Stimulated activated CD4-positive, alpha-beta T cell treated with anti-CD3 and anti-CD28 coated beads, Interleukin-15, amount 100 ng/mL, for 1 hour (primary cell): ENCODE measurements around the gene ASPG.

Experiments used
- DNase-seq, 2 donors: peaks; one replicate each; pipeline ENCODE4 v3.0.0-alpha.2; 2020; ENCODE audit warnings: low read depth in 1 of 2, low spot score in 1 of 2

Gene ASPG

DNA sequence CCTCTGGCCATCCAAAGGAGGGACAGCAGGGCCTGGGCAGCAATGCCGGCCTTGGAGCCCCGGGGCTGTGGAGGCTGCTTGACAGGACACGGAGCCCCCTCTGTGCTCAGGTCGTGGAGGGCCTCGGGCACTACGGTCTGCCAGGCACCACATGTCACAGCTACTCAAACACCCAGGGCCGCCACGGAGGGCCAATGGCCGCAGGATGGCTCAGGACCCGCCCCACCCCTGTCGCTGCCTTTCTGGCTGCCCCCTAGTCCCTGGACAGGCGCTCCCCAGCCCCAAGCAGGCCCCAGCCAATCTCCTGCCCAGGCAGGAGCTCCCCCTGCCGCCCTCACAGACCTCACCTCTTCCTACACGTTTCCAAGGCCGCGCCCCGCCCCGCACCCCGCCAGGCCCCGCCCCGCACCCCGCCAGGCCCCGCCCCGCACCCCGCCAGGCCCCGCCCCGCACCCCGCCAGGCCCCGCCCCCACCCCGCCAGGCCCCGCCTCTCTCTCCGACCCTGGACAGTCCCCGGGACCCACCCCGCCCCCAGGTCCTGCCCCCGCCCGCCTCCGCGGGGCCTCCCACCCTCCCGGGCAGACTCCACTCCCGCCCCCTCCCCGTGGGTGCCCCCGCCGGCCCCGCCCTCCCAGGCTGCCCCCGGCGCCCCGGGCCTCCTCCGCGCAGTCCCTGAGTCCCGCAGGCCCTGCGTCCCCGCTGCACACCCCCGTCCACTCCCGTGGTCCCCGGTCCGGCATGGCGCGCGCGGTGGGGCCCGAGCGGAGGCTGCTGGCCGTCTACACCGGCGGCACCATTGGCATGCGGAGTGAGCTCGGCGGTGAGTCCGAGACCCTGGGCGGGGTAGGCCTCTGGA is at the start of gene ASPG:
ASPG (plus strand) TSS at position 669 of the 857 bp plus-strand sequence; CDS start at position 740, 71 bp downstream.
- no peak for DNase-seq

DNA sequence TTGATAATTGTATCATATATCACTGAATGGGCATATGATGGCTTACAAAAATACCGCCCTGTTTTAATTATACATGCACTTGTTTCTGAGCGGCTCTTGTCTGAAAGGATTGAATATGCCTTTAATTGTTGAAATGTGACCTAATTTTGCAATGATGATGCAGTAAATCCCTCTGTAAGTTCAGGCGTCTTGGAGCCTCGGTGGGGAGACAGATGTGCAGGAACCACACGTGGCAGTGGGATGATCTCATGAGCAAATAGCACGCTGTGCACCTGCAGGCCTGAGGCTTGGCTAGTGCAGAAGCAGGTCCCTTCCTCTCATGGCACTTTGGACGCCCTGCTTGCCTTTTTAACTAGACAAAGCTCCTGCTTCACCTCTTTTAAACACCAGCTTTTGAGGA is 49.3 kb upstream of the ASPG start:
- DNase-seq, result no peak

DNA sequence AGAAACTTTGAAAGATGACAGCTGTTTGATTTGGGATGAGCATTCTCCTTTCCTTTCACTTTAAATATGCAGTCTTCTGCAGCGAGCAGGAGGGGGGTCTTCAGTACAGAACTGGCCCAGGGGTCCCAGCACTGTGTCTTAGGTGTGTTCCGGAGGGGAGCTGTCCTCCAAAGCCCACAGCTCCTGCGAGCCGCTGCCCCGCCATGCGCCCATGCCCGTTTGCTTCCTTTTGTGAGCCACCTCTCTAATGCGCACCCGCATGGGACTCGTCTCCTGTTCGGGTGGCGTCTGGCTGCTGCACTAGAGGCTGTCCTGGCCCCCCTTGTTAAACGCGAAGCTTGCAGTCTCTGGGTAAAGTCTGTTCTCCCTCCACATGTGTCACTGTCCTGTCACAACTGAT is 48.4 kb upstream of the ASPG start:
- no peak for DNase-seq

- DNase-seq, result no peak
Observed at GRCh38 chr14:104037903-104038302, 47.6 kb upstream of the ASPG start.

- no peak for DNase-seq
Observed at GRCh38 chr14:104039214-104039613, 46.3 kb upstream of the ASPG start.

DNA sequence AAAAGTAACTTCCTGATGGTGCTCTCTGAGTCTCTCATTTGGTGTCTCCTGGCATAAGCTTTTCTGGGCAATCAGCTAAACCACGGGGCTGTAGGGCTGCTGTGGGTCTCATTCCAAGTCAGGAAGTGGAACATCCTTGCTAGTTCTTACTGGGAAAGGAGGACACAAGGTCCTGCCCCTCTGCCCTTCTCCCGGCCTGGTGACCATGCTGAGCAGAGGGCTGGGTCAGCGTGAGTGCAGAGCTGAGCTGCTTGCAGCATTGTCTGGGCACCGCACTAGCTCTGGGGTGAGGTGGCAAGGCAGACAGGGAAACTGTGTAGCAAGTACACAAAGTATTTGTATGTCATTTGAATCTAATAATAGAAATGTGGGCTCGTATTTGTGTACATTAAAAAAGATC is 45.0 kb upstream of the ASPG start:
- DNase-seq, result no peak

DNA sequence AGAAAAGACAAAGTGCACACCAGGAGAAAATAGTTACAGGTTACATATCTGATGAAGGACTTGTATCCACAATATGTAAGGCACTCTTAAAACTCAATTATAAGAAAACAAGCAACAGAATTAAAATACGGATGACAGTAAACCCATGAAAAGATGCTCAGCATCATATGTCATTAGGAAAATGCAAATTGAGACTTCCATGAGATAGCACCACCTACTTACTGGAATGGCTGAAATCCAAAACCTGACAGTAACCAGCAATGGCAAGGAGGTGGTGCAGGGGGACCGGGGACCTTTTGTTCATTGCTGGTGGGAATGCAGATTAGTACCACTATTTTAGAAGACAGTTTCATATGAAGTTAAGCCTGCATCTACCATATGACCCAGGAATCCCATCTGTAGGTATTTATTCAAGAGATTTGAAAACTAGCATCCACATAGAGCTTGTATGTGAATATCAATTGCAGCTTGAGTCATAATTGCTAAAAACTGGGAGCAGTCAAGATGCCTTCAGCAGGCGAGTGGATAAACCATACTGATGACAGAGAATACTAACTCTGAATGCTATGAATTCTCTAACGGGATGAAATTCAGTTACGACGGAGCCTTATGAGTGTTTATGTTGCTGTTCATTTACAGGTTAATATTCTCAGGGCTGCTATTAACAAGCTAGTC is 43.9 kb upstream of the ASPG start:
- DNase-seq, result no peak

- no peak for DNase-seq
Observed at GRCh38 chr14:104044016-104044415, 41.5 kb upstream of the ASPG start.

GRCh38 chr14:104047761-104048160 is 37.7 kb upstream of the ASPG start:
- DNase-seq, result no peak

DNA sequence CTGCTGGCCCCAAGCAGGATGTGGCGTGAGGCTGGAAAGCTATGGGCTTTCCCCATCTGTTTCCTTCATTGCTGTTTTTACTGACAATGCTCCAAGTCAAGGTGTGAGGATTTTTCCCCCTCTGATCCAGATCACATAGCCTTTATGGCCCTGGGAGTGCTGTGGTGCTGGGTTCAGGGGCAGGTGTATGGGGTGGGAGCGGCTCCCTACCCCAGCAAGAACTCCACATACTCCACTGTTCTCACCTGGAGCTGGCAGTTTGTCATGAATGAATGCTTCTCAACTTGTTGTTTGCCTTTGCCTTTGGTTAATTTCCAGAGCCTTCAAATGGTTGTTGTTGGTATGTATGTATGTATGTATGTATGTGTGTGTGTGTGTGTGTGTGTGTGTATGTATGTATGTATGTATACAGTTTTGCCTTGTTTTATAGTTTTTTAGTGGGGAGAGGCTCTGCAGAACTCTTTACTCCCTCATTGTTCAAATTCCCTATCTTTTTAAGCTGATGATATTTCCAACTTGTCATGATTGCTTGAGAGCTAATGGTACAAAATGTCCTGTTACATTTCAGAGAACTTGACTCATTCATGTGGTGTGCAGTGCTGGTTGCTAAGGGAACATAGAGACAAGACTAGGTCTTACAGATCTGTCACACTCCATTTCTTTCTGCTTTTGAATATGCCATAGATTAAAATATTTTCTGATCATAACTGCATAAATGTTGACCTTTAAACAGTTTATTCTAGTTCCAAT is 36.6 kb upstream of the ASPG start:
- no peak for DNase-seq

- DNase-seq, result no peak
Observed at GRCh38 chr14:104049576-104050240, 35.8 kb upstream of the ASPG start.

GRCh38 chr14:104051092-104051813 is 34.2 kb upstream of the ASPG start:
- no peak for DNase-seq

- no peak for DNase-seq
Observed at GRCh38 chr14:104054222-104054905, 31.1 kb upstream of the ASPG start.

- DNase-seq, result no peak
Observed at GRCh38 chr14:104062281-104062680, 23.2 kb upstream of the ASPG start.

DNA sequence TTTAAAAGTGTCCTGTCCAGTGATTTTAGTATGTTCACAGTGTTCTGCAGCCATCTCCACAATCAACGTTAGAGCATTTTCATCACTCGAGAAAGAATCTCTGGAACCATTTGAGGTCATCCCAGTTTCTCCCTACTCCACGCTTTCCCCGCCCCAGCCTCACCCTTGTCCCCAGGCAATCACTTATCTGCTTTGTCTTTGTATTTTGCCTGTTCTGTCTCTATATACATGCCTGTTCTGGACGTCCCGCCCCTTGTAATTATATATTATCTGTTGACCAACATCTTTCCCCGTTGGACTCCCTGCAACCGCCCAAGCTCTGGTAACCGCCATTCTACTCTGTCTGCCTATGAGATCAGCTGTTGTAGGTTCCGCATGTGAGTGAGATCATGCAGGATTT is 21.5 kb upstream of the ASPG start:
- DNase-seq, result no peak

DNA sequence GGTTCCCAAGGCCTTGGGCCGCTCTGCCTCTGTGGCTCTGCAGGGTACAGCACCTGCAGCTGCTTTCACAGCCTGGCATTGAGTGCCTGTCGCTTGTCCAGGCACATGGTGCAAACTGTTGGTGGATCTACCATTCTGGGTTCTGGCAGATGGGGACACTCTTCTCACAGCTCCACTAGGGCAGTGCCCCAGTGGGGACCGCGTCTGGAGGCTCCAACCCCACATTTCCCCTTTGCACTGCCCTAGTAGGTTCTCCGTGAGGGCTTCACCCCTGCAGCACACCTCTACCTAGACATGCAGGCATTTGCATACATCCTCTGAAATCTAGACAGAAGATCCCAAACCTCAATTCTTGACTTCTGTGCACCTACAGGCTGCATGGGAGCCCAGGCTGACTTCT is 19.2 kb upstream of the ASPG start:
- DNase-seq, result no peak

DNA sequence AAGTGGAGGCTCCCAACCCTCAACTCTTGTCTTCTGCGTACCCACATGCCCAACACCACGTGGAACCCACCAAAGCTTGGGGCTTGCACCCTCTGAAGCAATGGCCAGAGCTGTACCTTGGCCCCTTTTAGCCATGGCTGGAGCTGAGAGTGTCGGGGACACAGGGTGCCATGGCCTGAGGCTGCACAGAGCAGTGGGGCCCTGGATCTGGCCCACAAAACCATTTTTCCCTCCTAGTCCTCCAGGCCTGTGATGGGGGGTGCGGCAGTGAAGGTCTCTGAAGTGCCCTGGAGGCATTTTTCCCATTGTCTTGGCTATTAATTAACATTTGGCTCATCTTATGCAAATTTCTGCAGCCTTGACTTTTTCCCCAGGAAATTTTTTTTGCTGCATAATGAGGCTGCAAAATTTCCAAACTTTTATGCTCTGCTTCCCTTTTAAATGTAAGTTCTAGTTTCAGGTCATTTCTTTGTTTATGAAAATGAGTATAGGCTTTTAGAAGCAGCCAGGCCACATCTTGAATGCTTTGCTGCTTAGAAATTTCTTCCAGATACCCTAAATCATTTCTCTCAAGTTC is 18.7 kb upstream of the ASPG start:
- DNase-seq, result no peak

- DNase-seq, result no peak
Observed at GRCh38 chr14:104069541-104069940, 16.0 kb upstream of the ASPG start.

GRCh38 chr14:104072586-104072985 is 12.9 kb upstream of the ASPG start:
- no peak for DNase-seq

- no peak for DNase-seq
Observed at GRCh38 chr14:104073764-104074163, 11.7 kb upstream of the ASPG start.
